GM21723 (cell line): ENCODE measurements around the gene ADAMTSL3.

Experiments used
- ATAC-seq: cut with Tn5 transposase; IDR thresholded peaks from one replicate; pipeline ENCODE4 v1.9.1; 2021; ENCODE audit warnings: mild to moderate bottlenecking, moderate library complexity; ENCODE audit not compliant: unreplicated experiment

The ADAMTSL3 gene

DNA sequence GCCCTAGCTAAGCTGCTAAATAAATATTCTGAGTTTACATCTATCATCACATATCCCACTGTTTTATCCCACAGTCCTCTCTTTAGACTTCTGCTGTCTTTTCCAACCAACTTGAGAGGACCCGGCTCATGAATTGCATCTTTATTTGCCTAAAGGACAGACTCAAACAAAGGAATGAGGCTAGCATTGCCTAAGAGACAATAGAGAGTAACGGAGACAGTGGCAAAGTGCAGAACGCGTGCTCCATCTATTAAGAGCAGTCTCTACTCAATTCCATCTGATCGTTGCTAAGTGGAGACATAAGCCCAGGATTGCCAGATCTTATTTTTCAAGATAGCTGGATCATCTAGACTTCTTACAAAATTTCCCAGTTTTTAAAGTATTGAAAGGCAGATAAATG, 2.3 kb downstream of the ADAMTSL3 start:
- no peak for ATAC-seq

DNA sequence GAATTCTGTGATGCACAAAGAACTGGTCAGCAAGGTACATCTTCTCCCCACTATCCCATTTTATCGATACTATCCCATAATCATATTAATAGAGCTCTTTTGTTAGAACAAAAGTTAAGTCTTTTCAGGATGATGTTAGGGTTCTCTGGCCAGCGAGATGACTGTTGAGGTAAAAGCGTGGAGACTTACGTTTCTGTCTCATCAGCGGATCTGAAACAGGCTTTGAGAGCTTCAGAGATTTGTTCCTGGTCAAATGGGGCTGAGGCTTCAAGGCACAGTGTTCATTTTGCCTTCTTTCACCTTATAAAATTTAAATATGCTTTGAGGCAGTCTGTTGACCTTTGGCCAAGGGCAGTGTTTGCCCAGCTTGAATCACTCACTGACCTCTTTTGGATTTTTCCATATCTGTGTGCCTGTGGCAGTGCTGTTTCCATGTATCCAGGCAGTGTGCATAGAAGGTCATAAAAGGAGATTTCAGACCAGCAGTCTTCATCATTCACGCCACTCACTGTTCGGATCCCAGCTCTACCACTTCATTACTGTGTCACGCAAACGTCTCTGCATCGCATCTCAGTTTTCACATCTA, 3.1 kb downstream of the ADAMTSL3 start:
- no peak for ATAC-seq

DNA sequence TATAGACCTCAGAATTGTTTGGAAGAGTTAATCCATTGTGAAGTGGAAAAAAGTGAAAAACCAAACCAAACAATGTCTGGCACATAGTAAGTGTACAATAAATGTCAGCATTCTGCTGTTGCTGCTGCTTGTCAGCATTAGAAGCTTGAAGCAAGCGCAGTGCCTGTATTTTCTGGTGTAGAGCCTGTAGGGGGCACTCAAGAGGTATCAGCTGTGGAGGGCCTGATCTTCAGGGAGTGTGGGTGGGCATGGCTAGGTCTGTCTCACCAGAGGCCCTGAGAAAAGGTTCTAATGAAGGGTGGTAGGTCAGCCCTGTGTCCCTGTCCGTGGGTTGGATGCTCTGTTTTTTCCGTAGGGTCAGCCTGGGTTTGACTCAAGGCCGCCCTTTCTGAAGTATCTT, 3.6 kb downstream of the ADAMTSL3 start:
- no peak for ATAC-seq

DNA sequence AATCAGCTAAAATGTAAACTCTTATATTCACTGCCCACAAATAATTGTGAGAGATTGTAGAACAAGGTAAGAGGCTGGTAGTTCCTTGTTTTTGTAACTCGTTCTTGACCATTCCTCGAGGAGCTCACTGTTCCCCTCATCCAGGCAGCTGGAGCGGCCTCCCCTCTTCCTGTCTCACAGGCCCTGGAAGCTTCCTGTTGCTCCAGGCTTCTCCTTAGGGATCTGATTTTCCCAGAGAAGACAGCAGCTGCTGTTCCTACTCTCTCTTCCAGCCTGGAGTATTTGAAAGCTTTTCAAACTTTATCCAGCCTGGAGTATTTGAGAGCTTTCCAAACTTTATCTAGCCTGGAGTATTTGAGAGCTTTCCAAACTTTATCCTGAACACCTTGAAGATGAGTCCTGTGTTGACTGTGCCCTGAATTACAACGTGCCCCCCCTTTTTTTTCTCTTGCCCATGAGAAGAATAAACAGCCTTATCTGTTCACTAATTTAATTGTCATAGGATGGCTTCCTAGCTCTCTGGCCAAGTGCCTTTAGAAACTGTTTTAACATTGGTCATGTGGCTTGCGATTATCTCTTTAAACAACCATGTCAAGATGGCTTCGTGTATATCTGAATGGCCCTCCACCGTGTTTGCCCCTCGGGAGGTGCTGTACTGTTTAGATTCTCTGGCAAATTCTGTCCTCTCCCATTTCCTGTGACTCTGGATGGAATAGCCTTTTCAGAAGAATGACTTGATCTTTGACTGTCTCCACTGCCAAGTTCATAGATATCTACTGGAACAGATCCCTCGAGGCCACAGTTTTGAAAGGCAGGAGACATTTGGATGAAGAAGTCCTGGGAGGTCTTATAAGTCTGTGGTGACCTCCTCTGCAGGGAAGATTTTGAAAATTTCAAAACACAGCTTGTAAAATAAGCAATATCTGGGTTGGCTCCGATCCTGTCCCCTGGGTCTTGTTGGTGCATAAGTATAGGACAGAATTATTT, 4.8 kb downstream of the ADAMTSL3 start:
- ATAC-seq: no peak

DNA sequence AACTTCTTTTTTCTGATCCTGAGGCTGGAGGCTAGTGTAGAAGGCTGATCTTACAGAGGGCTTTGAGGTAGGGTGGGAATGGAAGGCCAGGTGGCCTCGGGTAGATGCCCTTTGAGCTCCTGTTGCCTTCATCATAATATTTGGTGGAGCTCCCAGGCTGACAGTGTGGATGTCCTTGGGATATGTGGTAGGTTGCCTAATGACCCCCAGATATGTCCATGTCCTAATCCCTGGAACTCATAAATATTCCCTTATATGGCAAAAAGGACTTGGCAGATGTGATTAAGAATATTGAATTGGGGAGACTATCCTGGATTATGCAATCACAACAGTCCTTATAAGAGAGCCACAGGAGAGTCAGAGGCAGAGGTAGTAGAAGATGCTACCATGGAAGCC, 5.5 kb downstream of the ADAMTSL3 start:
- ATAC-seq: no peak

DNA sequence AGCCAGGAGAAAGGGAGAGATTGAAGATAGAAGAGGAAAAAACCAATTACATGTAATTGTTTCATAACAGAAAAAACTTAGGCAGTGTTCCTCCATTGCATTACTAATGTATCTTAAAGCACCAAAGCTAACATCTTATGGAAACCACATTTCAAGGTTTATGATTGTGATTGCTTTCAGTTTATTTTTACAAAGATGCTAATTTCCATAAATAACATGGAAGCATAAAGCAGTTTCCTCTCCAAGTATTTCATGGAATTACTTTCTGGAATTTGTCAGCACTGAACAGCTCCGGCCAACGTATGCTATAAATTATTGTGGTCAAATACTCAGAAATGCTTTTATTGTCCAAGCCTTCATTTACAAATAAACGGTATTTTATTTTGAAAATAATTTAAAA, 11.6 kb downstream of the ADAMTSL3 start:
- no peak for ATAC-seq

DNA sequence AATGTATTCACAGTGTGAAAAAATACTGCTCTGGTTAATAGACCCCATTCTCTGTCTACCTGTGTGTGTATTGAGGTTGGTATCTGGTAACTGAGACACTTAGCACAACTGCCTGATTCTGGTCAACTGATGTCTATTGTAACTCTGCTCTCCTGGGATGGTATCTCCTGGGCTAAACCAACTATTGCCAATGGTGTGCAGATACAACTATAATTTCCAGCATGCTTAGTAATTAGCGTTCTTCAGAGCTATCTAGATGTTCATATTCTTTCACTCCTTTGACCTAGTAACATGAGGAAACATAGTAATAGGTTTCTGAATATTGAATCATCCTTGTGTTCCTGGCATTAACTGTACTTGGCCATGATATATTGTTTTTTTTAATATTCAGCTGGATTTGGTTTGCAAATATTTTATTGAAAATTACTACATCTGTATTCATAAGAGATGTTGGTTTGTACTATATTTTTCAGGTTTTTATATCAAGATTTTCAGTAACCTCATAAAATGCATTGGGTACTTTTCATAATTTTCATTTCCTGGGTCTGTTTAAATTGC, 16.8 kb downstream of the ADAMTSL3 start:
- ATAC-seq: no peak

DNA sequence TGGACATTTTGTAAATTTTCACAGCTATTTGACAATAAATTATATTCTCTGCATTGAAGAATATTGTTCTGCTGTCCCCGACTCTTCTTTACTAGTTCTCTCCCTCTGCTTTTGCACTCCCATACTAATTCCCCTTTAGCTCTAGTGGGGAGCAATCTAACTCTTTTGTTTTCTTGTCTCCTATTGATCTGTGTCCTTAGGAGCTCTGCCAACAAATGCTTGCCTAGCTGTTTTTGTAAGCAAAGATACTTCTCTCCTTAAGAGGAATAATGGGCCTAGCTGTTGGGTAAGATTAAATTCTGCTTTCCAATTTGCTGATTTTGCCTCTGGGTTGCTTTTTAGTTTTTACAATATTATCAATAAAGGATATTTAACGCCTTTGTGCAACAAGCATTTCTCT, 17.7 kb downstream of the ADAMTSL3 start:
- no peak for ATAC-seq

DNA sequence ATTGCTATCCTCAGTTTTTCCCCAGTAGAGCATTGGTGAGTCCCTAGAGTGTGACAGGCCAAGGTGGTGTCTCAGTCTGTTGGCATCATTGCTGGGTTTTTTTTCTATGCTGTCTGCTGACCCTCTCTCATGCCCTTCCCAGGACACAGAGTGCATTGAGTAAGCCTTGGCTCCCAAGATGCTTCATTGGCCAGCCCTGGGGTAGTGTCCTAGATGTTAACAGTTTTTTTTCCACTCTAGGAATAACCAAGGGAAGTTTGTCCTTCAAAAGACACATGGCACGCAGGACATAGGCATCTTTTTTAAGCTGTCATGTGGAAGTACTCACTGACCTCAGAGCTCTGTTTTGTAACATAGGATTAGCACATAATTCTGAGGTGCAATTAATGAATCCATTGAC, 19.5 kb downstream of the ADAMTSL3 start:
- ATAC-seq: no peak

DNA sequence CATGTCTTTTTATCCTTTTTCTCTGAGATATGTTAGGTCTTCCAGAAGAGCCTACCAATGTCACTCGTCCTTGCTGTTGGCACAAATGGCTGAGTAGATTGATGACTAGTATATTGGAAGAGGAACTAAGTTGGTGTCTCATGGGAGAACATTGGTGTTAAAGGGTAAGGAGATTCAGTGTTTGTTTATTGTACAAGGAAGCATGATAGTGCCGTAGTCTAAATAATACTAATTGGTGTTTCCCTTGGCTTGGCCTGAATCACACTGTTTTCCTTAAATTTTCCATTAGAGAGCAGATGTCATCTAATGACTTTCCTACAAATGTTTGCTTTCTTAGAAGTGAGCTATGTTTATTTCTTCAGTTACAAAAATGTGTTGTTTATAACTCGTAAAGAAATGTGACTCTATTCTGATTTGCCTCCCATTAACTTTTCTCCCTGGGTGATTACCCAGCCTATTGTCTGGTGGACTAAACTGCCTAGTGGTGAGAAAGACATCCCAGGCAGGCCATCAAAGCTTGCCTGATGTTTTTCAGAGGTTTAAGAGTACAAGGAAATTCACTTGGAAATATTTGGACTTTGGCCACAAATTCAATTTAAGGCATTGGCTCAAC, 28.7 kb downstream of the ADAMTSL3 start:
- no peak for ATAC-seq

DNA sequence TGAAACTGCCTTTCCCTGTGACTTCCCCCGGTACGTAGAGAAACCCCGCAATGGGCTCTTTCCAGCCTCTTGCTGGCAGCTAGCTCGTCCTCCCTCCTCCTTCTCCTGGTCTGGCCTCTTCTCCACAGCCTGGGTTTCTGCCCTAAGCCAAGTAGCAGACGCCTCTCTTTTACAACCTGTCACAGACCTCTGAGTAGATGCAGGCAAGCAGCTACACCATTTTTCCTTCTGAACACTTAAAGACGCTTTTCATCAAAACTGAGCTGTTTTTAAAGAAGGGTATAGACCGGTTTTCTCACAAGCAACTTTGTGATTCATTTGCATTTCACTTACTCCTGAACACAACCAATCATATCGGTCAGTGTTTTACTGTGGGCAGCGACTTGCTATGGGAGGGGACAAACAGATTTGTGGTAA, 32.0 kb downstream of the ADAMTSL3 start:
- ATAC-seq: no peak

DNA sequence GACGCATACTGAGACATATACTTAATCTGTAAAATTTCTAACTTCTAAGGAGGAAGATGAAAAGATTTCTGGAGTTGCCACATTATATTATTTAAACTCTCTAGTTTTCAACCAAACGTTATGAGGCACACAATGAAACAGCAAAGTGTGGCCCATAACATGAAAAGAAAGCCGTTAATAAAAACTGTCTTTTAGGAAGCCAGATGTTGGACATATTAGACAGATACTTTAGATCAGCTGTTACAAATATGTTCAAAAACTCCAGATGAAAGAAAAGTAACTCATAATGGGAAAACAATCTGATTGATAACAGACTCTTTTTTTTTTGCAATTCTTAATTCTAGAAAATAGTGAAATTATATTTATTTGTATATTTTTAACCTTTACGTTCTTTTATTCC, 34.3 kb downstream of the ADAMTSL3 start:
- ATAC-seq: no peak

DNA sequence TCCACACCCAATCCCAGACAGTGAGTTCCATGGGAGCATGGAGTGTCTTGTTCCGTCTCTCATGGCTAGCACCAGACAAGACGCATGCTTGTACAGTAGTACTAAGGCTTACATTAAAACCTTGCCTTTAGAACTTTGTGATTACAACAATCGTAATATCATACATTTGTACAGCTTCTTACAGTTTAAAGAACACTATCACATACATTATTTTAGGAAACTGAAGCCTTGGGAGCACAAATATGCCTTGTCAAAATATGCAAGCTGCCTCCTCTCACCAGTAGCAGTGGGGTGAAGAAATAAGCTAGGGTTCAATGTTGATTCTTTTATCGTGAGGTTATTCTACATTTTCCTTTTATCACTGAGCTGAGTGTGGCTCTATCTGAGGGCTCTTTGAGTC, 36.8 kb downstream of the ADAMTSL3 start:
- ATAC-seq: no peak

DNA sequence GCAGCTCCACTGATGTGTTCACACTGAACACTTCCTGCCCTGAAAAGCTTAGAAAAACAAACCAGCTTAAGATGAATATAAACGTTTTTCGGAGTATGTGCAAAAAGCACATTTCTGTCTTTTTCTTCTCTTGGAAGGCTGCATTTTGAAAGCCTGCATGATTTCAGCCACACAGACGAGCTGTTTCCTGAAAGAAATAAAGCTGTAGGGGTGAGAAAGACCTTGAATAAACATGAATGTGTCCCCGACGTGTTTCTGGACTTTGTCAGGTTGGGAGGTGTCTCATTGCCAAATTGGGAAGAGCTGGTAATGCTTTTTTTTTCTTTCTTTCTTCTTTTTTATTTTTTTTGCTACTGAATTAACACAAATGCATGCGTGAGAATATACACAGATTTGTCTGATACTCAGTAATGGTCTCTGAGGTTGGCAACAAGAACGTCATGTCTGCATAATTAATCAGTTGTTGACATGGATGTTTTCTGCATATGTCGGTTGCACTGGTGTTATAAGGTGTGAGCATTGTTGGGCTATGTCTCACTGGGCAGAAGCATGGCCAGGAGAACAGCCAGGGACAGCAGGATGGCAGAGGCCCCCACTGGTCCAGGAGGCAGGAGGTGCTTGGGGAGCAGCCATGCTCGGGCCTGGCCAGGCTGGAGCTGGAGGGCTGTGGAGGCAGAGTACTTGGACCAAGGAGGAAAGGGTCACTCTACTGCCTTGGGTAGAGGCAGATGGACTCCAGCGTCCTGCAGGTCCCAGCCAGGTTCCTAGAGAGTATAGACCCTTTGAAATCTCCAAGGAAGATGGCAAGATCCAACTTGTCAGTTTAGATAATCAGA, 39.0 kb downstream of the ADAMTSL3 start:
- ATAC-seq: no peak

DNA sequence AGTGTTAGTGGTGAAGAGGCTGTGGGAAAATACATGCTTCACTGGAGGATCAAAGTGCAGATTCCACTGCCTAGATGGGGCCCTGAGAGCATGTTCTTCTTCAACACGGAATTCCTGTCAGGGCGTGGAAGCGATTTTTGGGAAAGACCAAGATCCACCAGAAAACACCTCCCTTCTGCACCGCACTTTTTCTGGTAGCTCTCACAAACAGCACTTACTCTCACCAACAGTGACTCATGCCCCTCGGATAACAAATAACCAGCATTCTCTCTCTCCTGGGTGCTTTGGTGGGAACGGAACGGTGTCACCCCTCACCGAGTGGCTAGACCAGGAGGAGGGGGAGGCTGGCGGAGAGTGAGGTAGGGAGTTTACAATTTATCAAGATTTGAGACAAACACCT, 40.1 kb downstream of the ADAMTSL3 start:
- no peak for ATAC-seq

DNA sequence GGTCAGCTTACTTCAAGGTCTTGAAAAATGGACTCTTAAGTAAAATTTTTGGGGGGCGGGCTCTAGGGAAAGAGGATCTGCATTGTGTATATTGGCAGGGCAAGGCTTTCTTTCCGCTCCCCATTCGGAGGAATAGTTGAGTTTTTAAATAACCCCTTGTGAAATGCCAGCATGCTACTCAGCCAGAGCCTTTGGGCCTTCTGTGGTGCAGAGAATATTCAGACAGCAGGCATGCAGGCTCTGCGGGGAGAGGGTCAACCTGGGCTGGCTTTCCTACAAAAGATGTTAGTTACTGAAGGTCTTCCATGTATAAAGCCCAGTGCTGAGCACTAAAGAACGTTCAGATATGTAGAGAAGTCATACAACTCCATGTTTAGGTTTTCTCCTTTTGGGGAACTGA, 40.6 kb downstream of the ADAMTSL3 start:
- ATAC-seq: no peak

DNA sequence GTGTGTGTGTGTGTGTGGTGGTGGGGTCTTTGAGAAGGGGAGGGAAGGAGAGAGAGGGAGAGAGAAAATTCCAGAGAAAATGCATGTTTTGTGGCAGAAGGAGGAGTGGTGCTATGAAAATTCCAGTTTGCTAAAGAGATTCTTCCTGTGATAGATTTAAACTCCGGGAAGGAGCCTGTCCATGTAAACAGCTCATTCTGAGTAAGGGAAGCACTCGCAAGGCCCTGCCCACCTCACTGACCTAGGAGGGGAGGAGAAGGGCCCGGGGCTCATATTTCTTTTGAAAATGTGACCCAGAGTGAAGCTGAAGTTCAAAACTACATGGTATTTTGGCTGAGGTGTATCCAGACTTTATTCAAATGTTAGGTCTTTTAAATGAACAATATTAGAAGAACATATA, 41.3 kb downstream of the ADAMTSL3 start:
- no peak for ATAC-seq

DNA sequence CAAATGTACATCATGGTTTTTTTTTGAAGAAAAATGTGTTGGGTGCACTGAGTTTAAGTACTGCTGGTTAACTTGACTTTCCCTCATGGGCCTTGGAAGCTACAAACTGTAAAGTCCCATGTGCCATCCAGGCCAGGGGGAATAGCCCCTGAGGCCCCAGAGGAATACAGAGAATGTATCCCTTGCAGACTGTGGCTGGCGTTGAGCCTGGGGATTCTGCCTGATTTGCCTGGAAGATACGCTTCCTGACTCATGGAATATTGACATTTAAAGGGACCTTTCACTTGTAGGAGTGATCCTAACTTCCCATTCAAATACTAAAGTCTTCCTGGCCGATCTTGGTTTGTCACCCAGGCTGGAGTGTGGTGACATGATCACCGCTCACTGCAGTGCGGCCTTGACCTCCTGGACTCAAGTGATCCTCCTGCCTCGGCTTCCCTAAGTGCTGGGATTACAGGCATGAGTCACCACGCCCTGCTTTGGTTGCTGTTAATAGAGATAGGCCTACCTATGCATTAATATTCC, 42.0 kb downstream of the ADAMTSL3 start:
- ATAC-seq: no peak

DNA sequence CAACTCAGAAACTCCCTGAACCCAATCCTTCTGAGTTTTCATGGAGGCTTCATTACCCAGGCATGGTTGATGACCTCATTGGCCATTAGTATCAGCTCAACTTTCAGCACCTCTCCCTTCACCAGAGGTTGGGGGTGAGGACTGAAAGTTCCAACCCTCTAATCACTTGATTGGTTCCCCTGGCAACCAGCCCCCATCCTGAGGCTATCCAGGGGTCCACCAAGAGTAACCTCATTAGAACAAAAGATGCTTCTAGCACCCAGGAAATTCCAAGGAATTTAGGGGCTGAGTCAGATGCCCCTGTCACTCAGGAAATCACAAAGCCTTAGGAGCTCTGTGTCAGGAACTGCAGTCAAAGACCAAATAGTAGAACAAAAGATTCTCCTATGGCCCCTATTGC, 43.8 kb downstream of the ADAMTSL3 start:
- ATAC-seq: no peak

DNA sequence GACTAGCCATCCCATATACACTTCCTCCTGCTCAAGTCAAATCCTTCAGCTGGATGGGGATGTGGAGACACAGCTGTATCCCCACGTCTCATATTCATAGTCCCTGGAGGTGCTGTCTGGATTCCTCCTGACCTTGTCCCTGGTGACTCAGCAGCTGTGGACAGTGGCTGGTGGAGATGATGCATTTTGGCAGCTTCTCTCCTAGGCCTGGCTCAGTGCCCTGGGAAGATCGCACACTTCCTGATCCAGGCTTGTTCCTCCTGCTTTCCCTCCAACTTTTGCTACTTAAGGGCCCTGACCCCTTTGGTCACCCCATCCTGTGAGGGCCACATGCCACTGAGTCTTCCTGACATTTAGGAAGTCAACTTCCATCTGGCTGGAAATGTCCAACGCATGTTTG, 44.4 kb downstream of the ADAMTSL3 start:
- no peak for ATAC-seq

DNA sequence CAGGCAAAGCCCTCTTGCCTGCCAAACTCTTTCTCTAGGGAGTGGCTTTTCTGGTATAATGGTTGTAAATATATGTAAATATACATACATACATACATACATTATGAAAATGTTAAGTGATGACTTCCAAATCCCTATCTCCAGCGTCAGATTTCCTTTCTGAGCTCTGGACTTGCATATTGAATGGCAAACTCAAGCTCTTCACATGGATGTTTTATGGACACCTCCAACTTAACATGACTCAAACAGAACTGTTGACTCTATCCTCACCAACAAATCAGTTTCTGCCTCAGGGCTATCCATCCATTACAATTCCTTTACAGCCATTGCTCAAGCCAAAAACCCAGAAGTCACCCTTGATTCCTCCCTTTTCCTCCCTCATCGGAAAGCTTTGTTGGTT, 45.1 kb downstream of the ADAMTSL3 start:
- no peak for ATAC-seq
